Suprapubic skin (tissue), 4 donors: ENCODE measurements around the gene HPCAL1.

Experiments used
- EP300 ChIP-seq: sonication (generic); formaldehyde crosslinking; IDR thresholded peaks from one replicate; pipeline ENCODE4 v1.6.1; 2017; ENCODE audit warnings: antibody characterized with exemption
- POLR2A ChIP-seq, 2 donors: fragments of 450-650 bp; IDR thresholded peaks; one replicate each; pipeline ENCODE4 v1.6.1; 2017; ENCODE audit warnings: antibody characterized with exemption in 2 of 2, mild to moderate bottlenecking in 2 of 2, moderate library complexity in 2 of 2
- POLR2AphosphoS5 ChIP-seq, 3 donors: sonication (generic); formaldehyde crosslinking; IDR thresholded peaks; one replicate each; pipeline ENCODE4 v1.6.1; 2017; ENCODE audit warnings: antibody characterized with exemption in 3 of 3
- TF ChIP-seq, protein P1 (sequence below), 2 donors: fragments of 200-600 bp in 1 of 2; fragments of 450-650 bp in 1 of 2; sonication (generic) in 1 of 2; IDR thresholded peaks; one replicate each; pipeline ENCODE4 v1.5.1; 2016 to 2019; ENCODE audit warnings: antibody characterized with exemption in 2 of 2, mild to moderate bottlenecking in 1 of 2, moderate library complexity in 1 of 2

DNA sequence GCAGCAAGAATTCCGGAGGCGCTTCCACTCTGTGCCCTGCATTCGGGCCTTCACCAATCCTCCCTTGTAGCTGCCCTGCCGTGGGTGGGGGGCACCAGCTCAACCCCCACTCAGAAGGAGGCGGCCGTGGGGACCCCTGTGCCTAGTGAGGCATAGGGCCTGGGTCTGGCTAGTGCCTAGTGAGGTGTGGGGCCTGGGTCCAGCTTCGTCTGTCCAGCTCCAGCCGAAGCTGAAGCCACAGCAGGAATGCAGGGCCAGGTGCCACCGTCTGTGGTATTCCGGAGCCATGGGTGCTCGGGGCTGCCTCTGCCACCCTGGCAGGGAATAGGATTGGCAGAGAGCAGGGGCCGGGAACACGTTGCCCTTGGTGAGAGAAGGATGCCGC, 133.1 kb downstream of the HPCAL1 start:
- TF ChIP-seq, protein P1, sequence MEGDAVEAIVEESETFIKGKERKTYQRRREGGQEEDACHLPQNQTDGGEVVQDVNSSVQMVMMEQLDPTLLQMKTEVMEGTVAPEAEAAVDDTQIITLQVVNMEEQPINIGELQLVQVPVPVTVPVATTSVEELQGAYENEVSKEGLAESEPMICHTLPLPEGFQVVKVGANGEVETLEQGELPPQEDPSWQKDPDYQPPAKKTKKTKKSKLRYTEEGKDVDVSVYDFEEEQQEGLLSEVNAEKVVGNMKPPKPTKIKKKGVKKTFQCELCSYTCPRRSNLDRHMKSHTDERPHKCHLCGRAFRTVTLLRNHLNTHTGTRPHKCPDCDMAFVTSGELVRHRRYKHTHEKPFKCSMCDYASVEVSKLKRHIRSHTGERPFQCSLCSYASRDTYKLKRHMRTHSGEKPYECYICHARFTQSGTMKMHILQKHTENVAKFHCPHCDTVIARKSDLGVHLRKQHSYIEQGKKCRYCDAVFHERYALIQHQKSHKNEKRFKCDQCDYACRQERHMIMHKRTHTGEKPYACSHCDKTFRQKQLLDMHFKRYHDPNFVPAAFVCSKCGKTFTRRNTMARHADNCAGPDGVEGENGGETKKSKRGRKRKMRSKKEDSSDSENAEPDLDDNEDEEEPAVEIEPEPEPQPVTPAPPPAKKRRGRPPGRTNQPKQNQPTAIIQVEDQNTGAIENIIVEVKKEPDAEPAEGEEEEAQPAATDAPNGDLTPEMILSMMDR (IDR thresholded peaks at IDR 0.05): no peak
- TF ChIP-seq POLR2A (IDR thresholded peaks at IDR 0.05) (no peak), EP300 (no peak), POLR2AphosphoS5 (IDR thresholded peaks at IDR 0.05) (no peak)
